Liver (tissue), 3 donors: ENCODE results near the gene CDHR5.

Source experiments
- ATF3 ChIP-seq: IDR thresholded peaks from 2 replicates; pipeline ENCODE4 v1.6.1; 2016; ENCODE audit warnings: antibody characterized with exemption
- CTCF ChIP-seq: fragments of 150-350 bp; IDR thresholded peaks from 2 replicates; pipeline ENCODE4 v1.5.1; 2017; ENCODE audit warnings: improper control_type of control experiment, low read depth, low read length; ENCODE audit not compliant: missing input control
- HNF4G ChIP-seq: IDR thresholded peaks from 2 replicates; pipeline ENCODE4 v1.6.1; 2016; ENCODE audit warnings: antibody characterized with exemption
- MAX ChIP-seq: IDR thresholded peaks from 2 replicates; pipeline ENCODE4 v1.6.1; 2016; ENCODE audit warnings: antibody characterized with exemption
- REST ChIP-seq: IDR thresholded peaks from 2 replicates; pipeline ENCODE4 v1.6.1; 2016; ENCODE audit warnings: antibody characterized with exemption, mild to moderate bottlenecking
- TAF1 ChIP-seq: conservative IDR thresholded peaks from 2 replicates; pipeline ENCODE4 v1.6.1; 2016; ENCODE audit warnings: antibody characterized with exemption, mild to moderate bottlenecking
- YY1 ChIP-seq: IDR thresholded peaks from 2 replicates; pipeline ENCODE4 v1.6.1; 2016; ENCODE audit warnings: antibody characterized with exemption, mild to moderate bottlenecking
- donor health status: healthy.
- donor health status: healthy.

DNA sequence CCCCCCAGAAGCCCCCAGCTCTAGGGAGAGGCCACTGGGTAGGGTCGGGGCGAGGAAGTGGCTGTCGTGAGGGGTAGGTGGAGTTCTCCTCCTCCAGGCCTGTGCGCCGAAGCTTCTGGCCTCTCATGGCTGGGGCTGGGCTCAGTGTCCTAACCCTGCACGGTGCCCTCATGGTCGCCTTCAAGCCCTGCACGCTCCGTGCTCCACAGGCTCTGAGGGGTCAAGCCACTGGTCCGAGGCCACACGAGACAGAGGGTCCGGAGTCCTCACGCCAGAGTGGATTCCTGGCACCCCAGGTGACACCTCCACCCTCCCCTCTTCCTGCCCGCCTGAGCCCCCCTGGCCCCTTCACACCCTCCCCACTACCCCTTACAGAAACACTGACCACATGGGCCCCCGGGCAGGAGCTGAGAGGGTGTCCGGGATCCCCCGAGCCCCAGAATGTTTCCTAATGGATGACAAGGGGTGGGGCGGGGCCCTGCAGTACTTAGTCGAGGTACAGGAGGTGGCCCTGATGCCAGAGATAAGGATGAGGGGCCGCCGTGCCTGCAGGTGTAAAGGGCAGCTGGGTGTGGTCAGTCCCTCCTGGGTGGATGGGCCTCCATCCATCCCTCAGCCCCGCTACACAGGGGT, 997 bp upstream of the CDHR5 start:
- TF ChIP-seq MAX (no peak), CTCF (no peak), YY1 (no peak), ATF3 (no peak), HNF4G (no peak), TAF1 (no peak), REST (no peak)
